ENCODE results near the gene KRTAP21-1.
"Not testable (repeated sequence)": the region's sequence is repeated elsewhere in the genome, so short reads cannot be mapped to it uniquely, and the experiment has no call there.

KRTAP21-1 gene
- 0 reads per million in 2 donors for total RNA-seq

DNA sequence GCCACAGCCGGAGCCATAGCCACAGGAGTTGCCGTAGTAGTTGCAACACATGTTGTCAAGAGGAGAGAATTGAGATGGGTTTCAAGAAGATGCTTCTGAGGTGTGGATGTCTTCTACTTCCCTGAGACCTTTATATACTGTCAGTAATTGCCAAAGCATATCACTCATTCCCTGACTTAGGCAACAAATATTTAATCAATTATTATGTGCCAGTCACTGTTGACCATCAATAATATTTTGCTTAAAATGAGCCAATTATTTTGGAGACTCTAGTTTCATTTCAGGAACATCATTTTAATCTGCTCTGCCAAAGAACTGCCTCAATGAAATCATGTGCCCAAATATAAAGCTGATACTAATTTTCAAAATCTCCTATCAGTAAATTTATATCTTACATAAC, at the start of gene KRTAP21-1:
Gene KRTAP21-1, minus strand, starts transcription at position 101 of the 400 bp plus-strand sequence. Its CDS starts 50 bp downstream, at position 51.
- DNase-seq: not testable (repeated sequence)

DNA sequence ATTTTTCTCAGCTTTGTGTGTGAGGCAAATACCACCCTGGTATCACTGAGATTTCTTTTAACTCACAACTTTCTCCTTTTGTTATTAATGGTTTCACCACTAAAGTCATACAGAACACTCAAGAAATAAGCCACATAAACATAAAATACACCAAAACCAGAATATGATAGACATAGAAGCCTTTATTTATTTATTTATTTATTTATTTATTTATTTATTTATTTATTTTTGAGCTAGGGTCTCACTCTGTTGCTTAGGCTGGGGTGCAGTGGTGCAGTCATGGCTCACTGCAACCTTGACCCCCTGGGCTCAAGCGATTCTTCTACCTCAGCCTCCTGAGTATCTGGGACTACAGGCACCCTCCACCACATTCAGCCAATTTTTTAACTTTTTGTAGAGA, 45.4 kb upstream of the KRTAP21-1 start:
- DNase-seq: no peak

DNA sequence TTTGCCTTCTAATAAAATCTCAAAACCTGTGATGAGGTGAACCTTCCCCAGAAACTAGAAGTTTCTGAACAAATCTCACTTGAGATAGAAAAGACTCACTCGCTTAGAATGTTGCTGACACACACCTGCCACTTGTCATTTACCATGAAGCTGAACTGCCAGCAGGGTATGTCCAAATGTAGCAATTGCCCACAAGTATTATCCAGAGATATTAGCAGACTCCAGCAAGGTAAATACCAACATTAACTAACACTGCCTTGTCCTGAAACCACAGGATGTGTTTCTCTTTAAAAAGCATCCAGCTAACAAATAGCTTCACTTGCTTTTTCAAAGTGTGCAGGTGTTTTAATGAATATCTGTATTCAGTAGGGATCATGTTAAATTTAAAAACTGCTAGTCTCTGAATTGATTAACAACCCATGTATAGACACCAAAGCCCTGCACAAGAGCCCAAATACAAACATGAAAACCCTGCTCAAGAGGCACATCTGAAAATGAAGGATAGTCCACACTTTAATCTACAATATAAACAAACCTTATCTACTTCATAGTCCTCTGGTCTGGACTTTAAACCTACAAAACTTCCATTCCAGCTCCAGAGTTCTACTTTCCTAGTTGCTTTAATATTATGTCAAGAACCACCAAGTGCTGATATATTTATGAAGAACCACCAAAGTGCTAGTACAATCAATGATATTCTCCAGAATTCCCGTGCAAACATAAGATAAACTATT, 38.5 kb upstream of the KRTAP21-1 start:
- no peak for DNase-seq

DNA sequence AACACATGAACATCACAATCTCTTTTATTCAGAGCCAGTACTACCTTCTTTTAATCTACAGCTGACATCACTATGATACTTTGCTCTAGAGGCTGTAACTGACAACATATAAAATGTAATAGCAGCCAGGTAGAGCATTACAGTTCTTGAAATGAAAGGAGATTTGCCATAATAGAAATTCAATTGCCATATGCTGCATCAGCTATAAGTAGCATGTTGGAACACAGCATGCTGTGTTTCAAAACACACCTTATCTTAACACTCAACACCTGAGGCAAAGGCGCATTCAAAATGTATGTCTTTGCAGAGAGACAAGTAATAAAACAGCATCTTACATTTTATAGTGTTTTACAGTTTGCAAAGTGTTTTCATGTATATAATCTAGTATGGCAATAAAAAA, 24.0 kb upstream of the KRTAP21-1 start:
- DNase-seq: no peak

DNA sequence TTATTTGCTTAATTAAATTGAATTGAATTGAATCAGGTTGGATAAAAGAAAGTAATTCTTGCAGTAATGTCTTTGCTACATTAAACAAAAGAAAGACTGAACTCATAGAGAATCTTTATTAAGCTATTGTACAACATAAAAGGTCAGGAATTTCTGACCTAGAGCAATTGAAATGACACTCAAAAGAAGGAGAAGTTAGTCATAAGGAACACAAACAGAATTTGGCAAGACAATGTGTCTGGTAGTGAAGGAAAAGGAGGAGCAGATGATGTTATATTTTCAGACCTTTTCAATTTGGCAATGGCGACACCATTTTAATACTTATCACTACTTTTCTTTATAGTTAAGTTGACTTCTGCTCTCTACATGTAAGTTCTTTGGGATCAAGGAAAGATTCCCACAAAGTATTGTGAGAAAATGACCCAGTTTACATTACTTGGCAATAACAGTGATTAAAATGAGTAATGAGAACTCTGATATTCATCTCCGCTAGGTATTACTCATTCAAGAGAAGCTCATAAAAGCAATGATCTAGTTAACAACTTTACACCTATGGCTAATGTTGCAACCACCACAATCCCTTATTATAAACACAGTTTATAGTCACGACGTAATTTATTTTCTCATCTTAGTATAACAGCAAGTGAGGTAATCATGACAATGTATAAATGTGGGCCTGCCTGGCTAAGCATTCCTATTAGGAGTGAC, 14.7 kb upstream of the KRTAP21-1 start:
- DNase-seq: no peak

DNA sequence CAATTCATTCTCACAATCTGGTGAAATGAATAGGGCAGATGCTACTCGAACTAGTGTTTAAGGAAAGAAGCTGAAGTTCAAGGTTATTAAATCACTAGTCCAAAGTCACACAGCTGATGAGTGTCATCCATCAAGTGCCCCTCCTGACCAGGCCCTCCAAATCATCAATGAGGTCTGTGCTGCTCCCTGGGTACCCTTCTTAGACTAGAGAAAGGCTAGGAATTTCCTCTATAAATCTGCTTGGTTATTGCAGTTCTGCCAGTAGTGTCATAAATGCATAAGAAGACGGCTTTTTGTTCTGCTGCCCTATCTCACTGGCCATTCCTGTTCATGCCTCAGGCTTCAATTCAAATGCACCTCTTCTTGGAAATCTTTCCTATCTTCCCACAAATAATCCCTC, 5.5 kb upstream of the KRTAP21-1 start:
- DNase-seq: no peak

DNA sequence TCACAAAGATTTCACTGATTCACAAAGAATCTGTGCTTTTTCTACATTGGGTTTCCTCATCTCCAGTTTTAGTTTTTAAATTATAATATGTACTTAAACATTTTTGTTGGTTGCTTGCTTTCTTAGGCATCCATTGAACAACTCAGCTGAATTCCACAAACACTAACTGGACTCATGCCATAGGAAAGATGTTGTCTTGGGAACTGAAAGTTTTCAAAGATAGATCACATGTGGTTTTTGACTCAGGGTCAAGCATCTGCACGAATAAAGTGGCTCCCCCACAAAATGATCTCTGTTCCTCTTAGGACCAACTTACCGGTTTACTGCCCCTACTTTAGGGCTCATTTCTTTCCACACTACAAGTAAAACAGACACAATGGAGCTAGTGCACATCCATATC, 3.1 kb upstream of the KRTAP21-1 start:
- no peak for DNase-seq

DNA sequence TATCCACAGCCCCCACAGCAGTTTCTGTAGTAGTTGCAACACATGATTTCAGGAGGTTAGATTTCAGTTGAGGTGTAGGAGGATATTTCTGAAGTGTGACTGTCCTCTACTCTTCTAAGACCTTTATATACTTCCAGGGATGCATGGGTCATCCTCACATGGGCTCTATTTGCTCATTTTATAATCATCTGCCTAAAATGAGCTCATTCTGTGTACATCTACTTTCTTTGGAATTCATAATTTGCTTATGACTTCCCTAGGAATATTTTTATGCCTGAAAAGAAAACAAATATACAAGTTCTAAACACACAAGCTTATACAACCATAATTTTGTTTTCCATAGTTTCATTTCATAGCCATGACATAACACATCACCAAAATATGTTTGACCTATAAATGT, 8.1 kb downstream of the KRTAP21-1 start, which contains the start of gene KRTAP21-2:
Gene KRTAP21-2, minus strand, starts transcription at position 101 of the 400 bp plus-strand sequence. Its CDS starts 57 bp downstream, at position 44.
- DNase-seq: no peak

DNA sequence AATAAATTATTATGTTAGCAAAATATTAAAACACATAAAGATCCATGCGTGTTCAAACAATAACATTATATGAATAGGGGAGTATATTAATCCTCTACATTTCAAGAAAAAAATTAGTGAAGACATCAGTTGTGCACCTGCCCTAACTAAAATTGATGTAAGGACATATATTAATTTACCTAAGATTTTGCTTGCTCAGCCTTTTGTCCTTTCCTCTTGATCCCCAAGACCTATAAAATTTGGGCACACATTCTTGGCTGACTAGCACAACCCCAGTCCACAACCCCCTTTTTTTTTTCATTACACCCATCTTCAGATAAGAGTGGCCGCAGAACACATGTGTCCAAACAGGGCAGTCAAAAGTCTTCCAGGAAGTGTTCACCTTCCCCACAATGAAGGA, 14.8 kb downstream of the KRTAP21-1 start:
- DNase-seq: no peak

DNA sequence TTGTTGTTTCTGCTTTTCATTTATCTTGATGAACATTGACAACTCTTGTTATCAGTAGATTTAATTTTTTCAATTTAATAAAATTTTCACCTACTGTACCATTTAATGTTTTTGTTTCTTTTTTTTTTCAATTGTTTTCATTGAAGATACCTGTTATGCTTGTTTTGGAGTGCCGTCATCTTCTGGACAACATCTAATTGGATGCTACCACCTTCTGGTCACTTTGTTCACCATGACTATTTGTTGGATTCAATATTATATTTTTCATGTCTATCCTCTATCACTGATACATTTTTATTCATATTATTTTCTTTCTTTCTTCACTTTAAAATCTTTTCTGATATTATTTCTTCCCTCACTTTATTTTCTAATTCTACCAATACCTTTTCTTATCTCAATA, 22.2 kb downstream of the KRTAP21-1 start:
- DNase-seq: no peak

DNA sequence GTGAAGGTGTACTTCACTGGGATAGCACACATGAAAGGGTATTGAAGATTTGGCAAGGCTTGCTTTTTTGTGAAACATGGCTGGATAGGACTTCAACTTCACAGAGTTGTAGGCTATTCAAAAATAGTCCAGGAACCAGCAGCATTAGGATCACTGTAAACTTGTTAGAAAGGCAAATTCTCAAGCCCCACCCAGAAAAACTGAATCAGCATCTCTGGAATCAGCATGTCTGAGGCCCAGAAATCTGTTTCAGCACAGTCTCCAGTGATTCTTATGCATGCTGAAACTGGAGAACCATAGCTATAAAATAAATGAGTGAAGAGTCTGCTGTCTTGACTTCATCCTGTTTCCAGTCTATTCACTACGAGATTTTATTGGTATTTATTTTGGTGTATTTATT, 28.5 kb downstream of the KRTAP21-1 start:
- DNase-seq: no peak

DNA sequence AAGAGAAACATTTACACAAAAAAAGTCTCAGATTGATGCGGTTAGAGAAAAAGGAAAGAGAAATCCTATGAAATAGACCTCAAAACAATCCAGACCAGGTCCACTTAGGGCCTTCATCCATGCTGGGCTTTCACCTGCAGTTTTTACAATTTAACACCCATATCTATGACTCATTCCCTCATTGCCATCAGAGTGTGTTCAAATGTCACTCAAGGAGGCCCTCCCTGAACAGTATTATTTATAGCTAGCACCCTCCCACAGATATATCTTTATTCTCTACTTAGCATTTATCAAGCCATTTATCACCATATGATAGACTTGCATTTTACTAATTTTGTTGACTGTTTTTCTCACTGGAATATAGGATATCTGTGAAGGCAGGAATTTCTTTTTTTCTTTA, 35.8 kb downstream of the KRTAP21-1 start:
- DNase-seq: no peak

DNA sequence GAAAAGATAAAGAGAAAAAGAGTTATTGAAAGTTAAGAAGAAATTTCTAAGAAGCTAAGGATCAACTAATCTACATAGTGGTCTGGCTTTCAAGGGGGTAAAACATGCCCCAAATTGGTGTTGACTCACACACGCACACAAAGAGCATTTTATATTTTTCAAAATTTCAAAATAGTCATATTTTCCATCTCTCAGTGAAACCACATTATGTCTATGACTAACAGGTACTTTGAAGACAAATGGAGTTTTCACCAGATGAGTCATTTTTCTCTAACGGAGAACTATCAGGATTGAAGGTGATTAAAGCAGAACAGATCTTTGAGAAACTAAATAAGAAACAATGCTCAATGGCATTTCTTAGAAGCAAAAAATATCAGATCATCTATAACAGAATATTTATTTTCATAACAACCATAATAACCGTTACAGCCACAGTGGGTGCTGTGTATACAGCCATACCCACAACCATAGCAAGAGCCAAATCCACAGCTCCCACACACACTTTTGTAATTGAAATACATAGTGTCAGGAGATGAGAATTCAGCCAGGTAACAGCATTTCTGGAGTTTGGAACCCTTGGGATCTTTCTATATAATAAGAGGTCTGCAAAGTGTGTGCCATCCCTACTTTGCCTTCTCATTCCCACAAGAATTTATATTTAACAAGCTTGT, 36.9 kb downstream of the KRTAP21-1 start, which contains the start of gene KRTAP21-3:
Gene KRTAP21-3, minus strand, starts transcription at position 539 of the 671 bp plus-strand sequence. Its CDS starts 18 bp downstream, at position 521.
- no peak for DNase-seq

DNA sequence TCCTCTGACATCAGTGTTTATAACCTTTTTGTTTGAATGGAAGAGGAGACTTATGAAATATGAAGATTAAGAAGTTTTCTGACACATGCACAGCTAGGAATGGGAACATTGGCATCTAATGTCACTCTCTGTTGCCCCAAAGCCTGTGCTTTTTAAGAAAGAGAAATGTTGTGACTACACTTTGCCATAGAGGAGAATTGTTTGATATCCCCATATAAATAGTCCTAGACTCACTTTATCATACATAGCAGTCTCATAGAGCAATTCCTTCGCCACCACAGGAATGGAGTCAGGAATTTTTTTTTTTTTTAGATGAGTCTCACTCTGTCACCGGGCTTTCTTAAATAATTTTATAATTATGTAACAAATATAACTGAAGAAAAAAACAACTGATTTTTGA, 38.1 kb downstream of the KRTAP21-1 start:
- DNase-seq: no peak

DNA sequence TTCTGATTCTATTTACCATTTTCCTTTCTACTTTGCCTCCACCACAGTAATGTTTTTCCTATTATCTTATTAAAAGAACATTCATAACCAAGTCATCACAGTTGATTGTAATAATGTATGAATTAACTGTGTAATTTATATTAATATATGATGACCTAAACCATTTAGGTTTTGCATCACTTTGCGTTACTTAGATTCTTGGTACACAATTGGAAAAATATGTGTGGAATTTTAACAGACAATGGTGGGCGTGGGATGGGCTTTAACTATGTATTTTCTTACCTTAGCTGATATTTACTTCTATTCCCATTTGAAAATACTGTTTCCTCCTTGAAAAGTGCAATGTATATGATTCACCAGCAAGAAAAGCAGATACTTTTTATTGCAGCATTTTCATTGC, 40.3 kb downstream of the KRTAP21-1 start:
- no peak for DNase-seq

DNA sequence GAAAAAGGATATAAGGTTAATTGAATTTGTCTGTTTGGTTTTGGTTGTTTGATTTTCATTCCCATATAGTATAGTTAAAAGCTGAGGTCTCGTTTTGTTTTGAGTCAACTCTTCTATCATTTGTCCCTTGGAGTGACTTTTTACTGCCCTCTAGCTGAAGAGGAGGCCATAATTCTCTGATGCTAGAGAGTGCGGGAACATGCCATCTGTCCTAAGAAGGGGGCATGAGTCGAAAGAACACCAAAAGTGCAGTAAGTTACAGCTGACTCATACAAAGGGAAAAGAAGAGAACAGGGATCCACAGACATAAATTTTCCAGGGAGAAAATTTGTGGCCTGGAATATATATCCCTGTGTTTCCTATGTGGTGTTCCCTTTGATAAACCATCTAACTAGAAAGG, 40.8 kb downstream of the KRTAP21-1 start:
- no peak for DNase-seq

DNA sequence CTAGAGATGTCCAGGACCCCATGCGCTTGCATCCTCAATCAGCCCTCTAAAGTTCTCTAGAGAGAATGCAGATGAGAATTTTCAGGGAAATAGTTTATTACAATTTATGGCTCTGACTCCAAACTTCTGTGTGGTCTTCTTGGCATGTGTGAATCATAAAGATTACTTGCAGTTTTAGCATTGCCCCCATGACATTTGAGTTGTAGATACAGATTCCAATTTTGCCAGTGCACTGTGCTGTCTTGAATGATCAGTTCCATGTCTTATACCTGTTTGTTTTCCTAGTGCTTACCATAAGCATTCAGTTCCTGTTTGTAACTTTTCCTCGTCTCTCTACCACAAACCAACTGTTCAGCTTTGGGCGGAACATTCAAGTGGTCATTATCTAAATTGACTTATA, 41.5 kb downstream of the KRTAP21-1 start:
- no peak for DNase-seq

DNA sequence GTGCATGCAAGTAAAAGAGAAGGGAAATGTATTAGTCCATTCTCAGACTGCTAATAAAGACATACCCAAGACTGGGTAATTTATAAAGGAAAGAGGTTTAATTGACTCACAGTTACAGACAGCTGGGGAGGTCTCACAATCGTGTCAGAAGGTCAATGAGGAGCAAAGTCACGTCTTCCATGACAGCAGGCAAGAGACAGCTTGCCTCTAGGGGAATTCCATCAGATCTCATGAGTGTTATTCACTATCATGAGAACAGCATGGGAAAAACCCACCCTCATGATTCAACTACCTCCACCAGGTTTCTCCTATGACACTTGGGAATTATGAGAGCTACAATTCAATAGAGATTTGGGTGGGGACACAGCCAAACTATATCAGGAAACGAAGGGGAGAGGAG, 44.7 kb downstream of the KRTAP21-1 start:
- no peak for DNase-seq

DNA sequence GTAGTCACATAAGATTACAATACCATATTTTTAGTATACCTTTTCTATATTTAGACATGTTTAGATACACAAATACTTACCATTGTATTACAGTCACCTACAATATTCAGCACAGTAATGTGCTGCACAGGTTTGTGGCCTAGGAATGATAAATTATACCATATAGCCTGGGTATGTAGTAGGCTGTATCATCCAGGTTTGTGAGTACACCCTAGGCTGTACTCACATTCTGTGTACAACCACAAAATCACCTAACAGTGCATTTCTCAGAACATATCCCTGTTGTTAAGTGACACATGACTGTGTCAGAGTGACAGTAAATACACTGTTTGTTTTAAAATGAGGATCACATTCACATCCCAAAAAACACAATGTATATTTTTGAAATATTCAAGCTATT, 47.8 kb downstream of the KRTAP21-1 start:
- no peak for DNase-seq
